ENCODE data around the gene DNAH1. TPM values are rescaled to one million over a fixed set of nuclear protein-coding genes. Genes with fewer than 3 reads are reported as not detected.

The DNAH1 gene
- total RNA-seq, 2 donors from 2014 or later: 7.0 to 9.1 TPM

DNA sequence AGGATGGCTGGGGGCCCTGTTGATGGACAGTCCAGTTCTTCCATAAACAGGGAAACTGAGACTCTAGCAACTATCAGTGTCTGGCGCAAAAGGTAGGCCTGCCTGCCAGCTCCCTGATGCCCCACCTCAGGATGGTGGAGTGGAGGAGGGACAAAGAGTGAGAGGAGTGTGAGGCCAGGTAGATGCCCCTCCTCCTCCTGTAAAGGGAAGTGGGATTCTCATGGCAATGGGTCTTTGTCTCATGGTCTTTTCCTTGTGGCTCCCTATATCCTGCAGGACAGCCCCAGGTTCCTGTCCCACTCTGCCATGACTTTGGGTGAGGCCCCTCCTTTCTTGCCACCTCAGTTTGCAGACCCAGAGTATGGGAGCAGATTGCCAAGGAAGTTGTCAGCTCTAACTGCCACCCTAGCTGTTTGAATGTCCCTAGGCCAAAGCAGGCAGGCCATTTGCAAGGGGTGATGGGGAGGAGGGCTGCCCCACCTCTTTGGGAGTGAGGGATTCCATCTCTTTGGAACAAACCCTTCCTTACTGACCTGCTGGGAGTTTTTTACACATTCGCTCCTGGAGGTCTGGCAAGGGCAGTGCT, 2.8 kb upstream of the DNAH1 start:
- H3K4me1 ChIP-seq: peaks cover 6% of the 10 kb centered on the region
- intact Hi-C loops (cut with DNase I): no loop called here
- no peaks in the 10 kb centered on the region for H3K9me3 ChIP-seq
- H3K4me3 ChIP-seq: no peak overlapping the region
- H3K27ac ChIP-seq: no peak overlapping the region
- H3K27me3 ChIP-seq: no peaks in the 10 kb centered on the region
- H3K36me3 ChIP-seq: no peaks in the 10 kb centered on the region
- no peak for DNase-seq
- H3K9ac ChIP-seq (ENCODE audit: low read depth in 2 of 2, low read length in 2 of 2): no peak overlapping the region
- TF ChIP-seq, protein P1, sequence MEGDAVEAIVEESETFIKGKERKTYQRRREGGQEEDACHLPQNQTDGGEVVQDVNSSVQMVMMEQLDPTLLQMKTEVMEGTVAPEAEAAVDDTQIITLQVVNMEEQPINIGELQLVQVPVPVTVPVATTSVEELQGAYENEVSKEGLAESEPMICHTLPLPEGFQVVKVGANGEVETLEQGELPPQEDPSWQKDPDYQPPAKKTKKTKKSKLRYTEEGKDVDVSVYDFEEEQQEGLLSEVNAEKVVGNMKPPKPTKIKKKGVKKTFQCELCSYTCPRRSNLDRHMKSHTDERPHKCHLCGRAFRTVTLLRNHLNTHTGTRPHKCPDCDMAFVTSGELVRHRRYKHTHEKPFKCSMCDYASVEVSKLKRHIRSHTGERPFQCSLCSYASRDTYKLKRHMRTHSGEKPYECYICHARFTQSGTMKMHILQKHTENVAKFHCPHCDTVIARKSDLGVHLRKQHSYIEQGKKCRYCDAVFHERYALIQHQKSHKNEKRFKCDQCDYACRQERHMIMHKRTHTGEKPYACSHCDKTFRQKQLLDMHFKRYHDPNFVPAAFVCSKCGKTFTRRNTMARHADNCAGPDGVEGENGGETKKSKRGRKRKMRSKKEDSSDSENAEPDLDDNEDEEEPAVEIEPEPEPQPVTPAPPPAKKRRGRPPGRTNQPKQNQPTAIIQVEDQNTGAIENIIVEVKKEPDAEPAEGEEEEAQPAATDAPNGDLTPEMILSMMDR (IDR thresholded peaks at IDR 0.05): no peak

DNA sequence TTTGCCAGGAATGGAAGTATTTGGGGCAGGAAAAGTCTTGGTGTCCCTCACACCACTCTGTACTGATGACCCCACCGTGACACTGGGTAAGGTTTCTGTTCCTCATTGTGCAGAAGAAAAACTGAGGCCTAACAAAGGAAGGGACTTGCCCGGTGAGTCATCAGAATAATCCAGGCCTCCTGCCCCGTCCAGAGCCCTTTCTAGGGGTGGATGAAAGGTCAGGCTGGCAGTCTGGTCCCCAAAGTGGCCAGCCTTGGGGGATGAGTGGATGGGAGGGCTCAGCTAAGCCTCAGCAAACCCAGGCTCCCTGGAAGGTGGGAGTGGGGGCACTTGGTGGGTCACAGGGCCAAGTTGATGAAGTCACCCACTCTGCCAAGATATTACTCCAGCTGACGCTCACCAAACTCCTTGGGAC, 2.3 kb upstream of the DNAH1 start:
- Histone ChIP-seq H3K9me3 (no peaks in the 10 kb centered on the region), H3K9ac (ENCODE audit: low read depth in 2 of 2, low read length in 2 of 2) (no peak overlapping the region), H3K4me1 (peaks cover 6% of the 10 kb centered on the region), H3K27ac (no peak overlapping the region), H3K27me3 (no peaks in the 10 kb centered on the region), H3K36me3 (no peaks in the 10 kb centered on the region), H3K4me3 (no peak overlapping the region)
- intact Hi-C loops (cut with DNase I): no loop called here
- TF ChIP-seq, protein P1 (IDR thresholded peaks at IDR 0.05): no peak
- no peak for DNase-seq

DNA sequence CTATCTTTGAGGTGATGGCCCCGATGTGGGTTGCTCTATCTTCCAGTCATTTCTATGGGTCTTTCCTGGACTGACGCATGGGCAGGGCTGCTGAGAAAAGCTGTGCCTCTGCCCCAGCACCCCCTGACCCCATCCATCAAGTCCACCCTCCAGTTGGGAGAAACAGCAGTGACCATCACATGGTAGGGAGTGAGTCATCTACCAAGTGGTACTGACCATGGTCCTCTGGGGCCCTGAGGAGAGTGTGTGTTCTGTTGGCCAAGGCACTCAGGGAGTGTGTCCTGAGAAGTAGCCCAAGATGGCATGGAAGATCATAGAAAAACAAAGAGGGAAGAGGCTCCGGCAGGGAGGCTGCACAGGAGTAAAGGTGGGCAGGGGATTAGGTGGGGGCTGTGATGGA, 1.6 kb upstream of the DNAH1 start:
- Histone ChIP-seq H3K9ac (ENCODE audit: low read depth in 2 of 2, low read length in 2 of 2) (no peak overlapping the region), H3K9me3 (no peaks in the 10 kb centered on the region), H3K36me3 (no peaks in the 10 kb centered on the region), H3K27me3 (no peaks in the 10 kb centered on the region), H3K4me3 (no peak overlapping the region), H3K27ac (no peak overlapping the region), H3K4me1 (peaks cover 6% of the 10 kb centered on the region)
- TF ChIP-seq, protein P1 (IDR thresholded peaks at IDR 0.05): no peak
- DNase-seq: no peak
- intact Hi-C loops (cut with DNase I): no loop called here

DNA sequence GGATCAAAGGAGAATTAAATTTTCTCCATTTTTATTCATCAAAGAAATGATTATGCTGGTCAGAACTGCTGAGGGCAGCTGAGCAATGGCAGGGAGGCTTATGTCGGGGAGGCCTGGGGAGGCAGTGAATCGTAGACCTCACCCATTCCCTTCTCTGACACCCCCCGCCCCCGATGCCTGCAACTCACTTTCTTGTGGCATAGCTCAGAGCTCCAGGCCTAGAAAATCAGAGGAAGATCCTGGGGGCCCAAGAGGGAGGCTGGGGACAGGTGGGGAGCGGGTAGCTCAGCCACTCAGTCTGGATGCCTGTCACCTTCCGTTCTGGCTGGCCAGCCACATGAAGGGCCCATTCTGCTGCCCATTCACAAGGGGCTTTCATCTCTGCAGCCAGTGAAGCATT, 1.1 kb upstream of the DNAH1 start:
- H3K9ac ChIP-seq (ENCODE audit: low read depth in 2 of 2, low read length in 2 of 2): no peak overlapping the region
- H3K27me3 ChIP-seq: no peaks in the 10 kb centered on the region
- DNase-seq: no peak
- H3K27ac ChIP-seq: no peak overlapping the region
- peaks cover 6% of the 10 kb centered on the region for H3K4me1 ChIP-seq
- no peaks in the 10 kb centered on the region for H3K9me3 ChIP-seq
- no peaks in the 10 kb centered on the region for H3K36me3 ChIP-seq
- intact Hi-C loops (cut with DNase I): no loop called here
- no peak overlapping the region for H3K4me3 ChIP-seq
- TF ChIP-seq, protein P1 (IDR thresholded peaks at IDR 0.05): no peak

DNA sequence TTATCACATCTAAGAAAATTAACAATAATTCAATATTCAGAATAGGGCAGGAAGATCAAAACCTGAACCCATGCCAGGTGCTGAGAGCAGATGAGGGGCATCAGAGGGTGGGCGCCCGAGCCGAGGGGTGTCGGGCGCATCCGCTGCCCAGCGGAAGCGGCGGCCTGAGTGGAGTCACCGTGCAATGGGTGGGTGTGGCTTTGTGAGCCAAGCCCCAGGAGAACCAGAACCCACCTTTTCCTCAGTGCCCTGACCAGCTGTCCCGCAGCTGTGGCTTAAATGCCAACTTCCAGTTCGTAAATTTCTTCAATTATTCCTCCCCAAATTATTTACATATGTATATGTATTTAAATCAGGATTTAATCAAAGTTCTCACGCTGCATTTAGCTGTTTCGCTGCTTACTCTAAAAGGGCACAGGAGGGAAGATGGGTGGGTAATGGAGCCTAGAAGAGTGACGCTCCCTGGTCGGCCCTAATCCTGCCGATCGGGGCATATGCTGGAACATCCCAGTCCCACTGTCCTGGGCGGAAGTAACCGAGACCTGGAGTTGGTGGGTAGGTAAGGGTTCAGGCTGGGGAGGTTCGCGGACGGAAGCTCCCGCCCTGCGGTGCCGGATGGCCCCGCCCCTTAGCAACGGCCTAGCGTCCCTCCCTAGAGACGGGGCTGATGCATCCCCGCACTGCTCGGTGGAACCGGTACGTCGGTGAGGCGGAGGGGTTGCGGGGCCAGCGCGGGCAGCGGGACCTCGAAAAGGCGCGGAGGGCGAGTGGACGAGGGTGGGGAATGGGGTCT, 1.3 kb downstream of the DNAH1 start:
- Histone ChIP-seq H3K36me3 (no peaks in the 10 kb centered on the region), H3K27ac (no peak overlapping the region), H3K4me3 (peak overlapping the region; percentile 20), H3K4me1 (peaks cover 6% of the 10 kb centered on the region), H3K9ac (ENCODE audit: low read depth in 2 of 2, low read length in 2 of 2) (peak overlapping the region; percentile 32 to 56), H3K27me3 (no peaks in the 10 kb centered on the region), H3K9me3 (no peaks in the 10 kb centered on the region)
- DNase-seq: peak; percentile 79
- intact Hi-C loops (cut with DNase I): no loop called here
- TF ChIP-seq, protein P1 (IDR thresholded peaks at IDR 0.05): no peak

All from colonic mucosa (tissue), 4 donors.